Vagina (tissue), 2 donors: ENCODE data around the gene MYO9A. TPM values are rescaled to one million over a fixed set of nuclear protein-coding genes. Genes with fewer than 3 reads are reported as not detected.

Experiments used
- DNase-seq, 2 donors: peaks; one replicate each; pipeline ENCODE4 v3.0.0-alpha.2; 2017; ENCODE audit errors: extremely low spot score in 2 of 2
- H3K27ac ChIP-seq: fragments of 200-600 bp; sonication (generic); one replicate; pipeline ENCODE4 v1.5.1; 2019
- H3K27me3 ChIP-seq: fragments of 200-600 bp; sonication (generic); one replicate; pipeline ENCODE4 v1.5.1; 2019
- H3K36me3 ChIP-seq, 2 donors: fragments of 200-600 bp; sonication (generic); one replicate each; pipeline ENCODE4 v1.5.1; 2017 to 2019
- H3K4me1 ChIP-seq: fragments of 200-600 bp; sonication (generic); one replicate; pipeline ENCODE4 v1.5.1; 2019
- H3K4me3 ChIP-seq, 2 donors: fragments of 200-600 bp; sonication (generic); 1 replicate in 1 of 2; 2 replicates in 1 of 2; pipeline ENCODE4 v1.5.1; 2016 to 2019
- H3K9me3 ChIP-seq: fragments of 200-600 bp; sonication (generic); one replicate; pipeline ENCODE4 v1.5.1; 2019
- CTCF ChIP-seq, 3 experiments: fragments of 450-650 bp in 2 of 3; fragments of 200-600 bp in 1 of 3; sonication (generic) in 1 of 3; IDR thresholded peaks; one replicate each; pipeline ENCODE4 v1.5.1; 2017 to 2019; ENCODE audit warnings: antibody characterized with exemption in 3 of 3, mild to moderate bottlenecking in 2 of 3, moderate library complexity in 2 of 3
- POLR2A ChIP-seq, 2 donors: fragments of 450-650 bp; IDR thresholded peaks; one replicate each; pipeline ENCODE4 v1.6.1; 2017; ENCODE audit warnings: antibody characterized with exemption in 2 of 2, mild to moderate bottlenecking in 2 of 2, moderate library complexity in 2 of 2
- POLR2AphosphoS5 ChIP-seq, 2 donors: sonication (generic); formaldehyde crosslinking; IDR thresholded peaks; one replicate each; pipeline ENCODE4 v1.9.0; 2017; ENCODE audit warnings: antibody characterized with exemption in 2 of 2, mild to moderate bottlenecking in 2 of 2, low read depth in 1 of 2; ENCODE audit not compliant: insufficient read depth in 1 of 2
- intact Hi-C: fragments of 100-400 bp; cut with DNase I; formaldehyde crosslinking; loops from one replicate; pipeline ENCODE4 v1.15.1; 2023
- total RNA-seq: library from RNA; depleted of rRNA; stranded (reverse); fragments of >200 nt; gene quantifications from one replicate; pipeline ENCODE4 v1.2.3, GENCODE V29; 2016

MYO9A gene
- total RNA-seq, 1 donor from 2014 or later: 50.3 TPM

GRCh38 chr15:72136170-72137051, 18.5 kb upstream of the MYO9A start:
- TF ChIP-seq POLR2AphosphoS5 (IDR thresholded peaks at IDR 0.05; ENCODE audit: insufficient read depth in 1 of 2, low read depth in 1 of 2) (no peak), POLR2A (IDR thresholded peaks at IDR 0.05) (no peak), CTCF (IDR thresholded peaks at IDR 0.05) (no peak)
- H3K4me3 ChIP-seq: no peak overlapping the region
- H3K4me1 ChIP-seq: peaks cover 5% of the 10 kb centered on the region
- intact Hi-C loops: no loop called here
- no peak overlapping the region for H3K27ac ChIP-seq
- H3K36me3 ChIP-seq: peaks cover 0 to 4% of the 10 kb centered on the region in 2 donors
- no peaks in the 10 kb centered on the region for H3K9me3 ChIP-seq
- DNase-seq: no peak
- H3K27me3 ChIP-seq: no peaks in the 10 kb centered on the region

GRCh38 chr15:72135719-72136118, 17.8 kb upstream of the MYO9A start:
- no peak for TF ChIP-seq POLR2A (IDR thresholded peaks at IDR 0.05)
- no peak for TF ChIP-seq CTCF (IDR thresholded peaks at IDR 0.05)
- no peak for TF ChIP-seq POLR2AphosphoS5 (IDR thresholded peaks at IDR 0.05; ENCODE audit: insufficient read depth in 1 of 2, low read depth in 1 of 2)
- H3K9me3 ChIP-seq: no peaks in the 10 kb centered on the region
- no peak overlapping the region for H3K4me3 ChIP-seq
- H3K27ac ChIP-seq: no peak overlapping the region
- H3K36me3 ChIP-seq: peaks cover 0 to 4% of the 10 kb centered on the region in 2 donors
- no peak for DNase-seq
- intact Hi-C loops: no loop called here
- H3K4me1 ChIP-seq: peaks cover 5% of the 10 kb centered on the region
- H3K27me3 ChIP-seq: no peaks in the 10 kb centered on the region

GRCh38 chr15:72133211-72133610, 15.3 kb upstream of the MYO9A start:
- no peak overlapping the region for H3K27ac ChIP-seq
- no peaks in the 10 kb centered on the region for H3K27me3 ChIP-seq
- intact Hi-C loops: no loop called here
- TF ChIP-seq POLR2A (IDR thresholded peaks at IDR 0.05): no peak
- no peak for DNase-seq
- no peak overlapping the region for H3K4me3 ChIP-seq
- H3K4me1 ChIP-seq: peaks cover 5% of the 10 kb centered on the region
- H3K36me3 ChIP-seq: no peaks in the 10 kb centered on the region
- H3K9me3 ChIP-seq: no peaks in the 10 kb centered on the region

GRCh38 chr15:72131922-72132321, 14.0 kb upstream of the MYO9A start:
- intact Hi-C loops: no loop called here
- no peaks in the 10 kb centered on the region for H3K9me3 ChIP-seq
- H3K4me3 ChIP-seq: no peak overlapping the region
- H3K27ac ChIP-seq: no peak overlapping the region
- H3K27me3 ChIP-seq: no peaks in the 10 kb centered on the region
- no peaks in the 10 kb centered on the region for H3K36me3 ChIP-seq
- no peak for DNase-seq
- TF ChIP-seq CTCF (IDR thresholded peaks at IDR 0.05): no peak
- TF ChIP-seq POLR2A (IDR thresholded peaks at IDR 0.05): no peak
- no peak for TF ChIP-seq POLR2AphosphoS5 (IDR thresholded peaks at IDR 0.05; ENCODE audit: insufficient read depth in 1 of 2, low read depth in 1 of 2)
- peaks cover 5% of the 10 kb centered on the region for H3K4me1 ChIP-seq

GRCh38 chr15:72130272-72130671, 12.3 kb upstream of the MYO9A start:
- no peaks in the 10 kb centered on the region for H3K9me3 ChIP-seq
- H3K27me3 ChIP-seq: no peaks in the 10 kb centered on the region
- H3K4me3 ChIP-seq: no peak overlapping the region
- no peak for DNase-seq
- TF ChIP-seq CTCF (IDR thresholded peaks at IDR 0.05): no peak
- no peak for TF ChIP-seq POLR2A (IDR thresholded peaks at IDR 0.05)
- TF ChIP-seq POLR2AphosphoS5 (IDR thresholded peaks at IDR 0.05; ENCODE audit: insufficient read depth in 1 of 2, low read depth in 1 of 2): no peak
- no peaks in the 10 kb centered on the region for H3K36me3 ChIP-seq
- H3K4me1 ChIP-seq: no peaks in the 10 kb centered on the region
- intact Hi-C loops: no loop called here
- no peak overlapping the region for H3K27ac ChIP-seq
